BLaER1 treated with 17β-estradiol and CSF1 and Interleukin-3, amounts not matched to agents 10 nM and 100 nM (cell line): ENCODE measurements around the gene ATG7.

ENCODE experiments used
- H3K27ac ChIP-seq, 11 experiments: shearing (Covaris generic); formaldehyde crosslinking; 2 replicates each; pipeline ENCODE4 v1.8.1; 2022
- H3K27me3 ChIP-seq, 11 experiments: shearing (Covaris generic); formaldehyde crosslinking; 2 replicates each; pipeline ENCODE4 v1.8.1; 2022
- H3K36me3 ChIP-seq, 11 experiments: shearing (Covaris generic); formaldehyde crosslinking; 2 replicates each; pipeline ENCODE4 v1.8.1; 2022
- H3K4me1 ChIP-seq, 10 experiments: shearing (Covaris generic); formaldehyde crosslinking; 2 replicates each; pipeline ENCODE4 v1.8.1; 2022
- H3K4me2 ChIP-seq, 11 experiments: shearing (Covaris generic); formaldehyde crosslinking; 2 replicates each; pipeline ENCODE4 v1.8.1; 2022
- H3K4me3 ChIP-seq, 10 experiments: shearing (Covaris generic); formaldehyde crosslinking; 2 replicates each; pipeline ENCODE4 v1.8.1; 2022
- H3K9ac ChIP-seq, 11 experiments: shearing (Covaris generic); formaldehyde crosslinking; 2 replicates each; pipeline ENCODE4 v1.8.1; 2022
- H3K9me3 ChIP-seq, 11 experiments: shearing (Covaris generic); formaldehyde crosslinking; replicated peaks in 1 of 11; 2 replicates each; pipeline ENCODE4 v1.8.1; 2022
- H4K20me1 ChIP-seq, 11 experiments: shearing (Covaris generic); formaldehyde crosslinking; 2 replicates each; pipeline ENCODE4 v1.8.1; 2022
- Cebpa-rat ChIP-seq, 11 experiments: shearing (Covaris generic); IDR thresholded peaks; 2 replicates each; pipeline ENCODE4 v1.8.1; 2022

Gene ATG7

GRCh38 chr3:11538581-11538980 is 266.4 kb downstream of the ATG7 start:
- peaks cover 0 to 95% (median 21%) of the 10 kb centered on the region in 11 experiments; a peak in 13 of 22 replicates for H4K20me1 ChIP-seq
- TF ChIP-seq Cebpa-rat (IDR thresholded peaks at IDR 0.05): no peak

DNA sequence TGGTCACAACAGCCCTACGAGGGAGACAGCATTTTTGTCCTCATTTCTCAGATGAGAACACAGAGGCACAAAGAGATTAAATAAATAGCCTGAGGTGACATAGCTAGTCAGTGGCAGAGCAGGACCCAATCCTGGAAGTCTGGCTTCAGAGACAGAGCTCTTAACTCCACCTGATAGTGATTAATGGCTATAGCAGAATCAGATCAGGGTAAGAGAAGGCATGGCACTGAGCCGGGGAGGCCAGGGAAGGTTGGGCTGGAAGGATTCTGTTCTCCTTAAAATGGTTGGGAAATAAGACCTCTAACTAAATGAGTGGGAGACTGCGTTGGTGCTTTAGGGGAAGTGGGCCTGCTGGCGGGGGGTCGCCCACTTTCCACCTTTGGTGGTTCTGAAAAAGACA is 267.0 kb downstream of the ATG7 start:
- no peaks in the 10 kb centered on the region for H3K27me3 ChIP-seq
- no peak overlapping the region for H3K9ac ChIP-seq
- H3K4me3 ChIP-seq: no peak overlapping the region
- TF ChIP-seq Cebpa-rat (IDR thresholded peaks at IDR 0.05): no peak
- H3K27ac ChIP-seq: no peak overlapping the region
- H3K9me3 ChIP-seq: no peaks in the 10 kb centered on the region
- H3K4me2 ChIP-seq: no peak overlapping the region
- peaks cover 0 to 52% (median 0%) of the 10 kb centered on the region in 11 experiments; a peak in 4 of 22 replicates for H3K36me3 ChIP-seq
- peaks cover 2 to 96% (median 26%) of the 10 kb centered on the region in 11 experiments; a peak in 16 of 22 replicates for H4K20me1 ChIP-seq
- peaks cover 11 to 33% (median 20%) of the 10 kb centered on the region in 10 experiments for H3K4me1 ChIP-seq

More at GRCh38 chr3:11538581-11538980, 266.4 kb downstream of the ATG7 start:
- Histone ChIP-seq H3K9me3 (no peaks in the 10 kb centered on the region), H3K27ac (no peak overlapping the region), H3K9ac (no peak overlapping the region), H3K4me1 (peaks cover 7 to 27% (median 15%) of the 10 kb centered on the region in 10 experiments; a peak in 18 of 20 replicates), H3K36me3 (peaks cover 0 to 57% (median 0%) of the 10 kb centered on the region in 11 experiments; a peak in 4 of 22 replicates), H3K4me2 (no peak overlapping the region), H3K4me3 (no peak overlapping the region), H3K27me3 (no peaks in the 10 kb centered on the region)

GRCh38 chr3:11539677-11540076 is 267.5 kb downstream of the ATG7 start:
- no peak overlapping the region for H3K4me2 ChIP-seq
- peaks cover 0 to 47% (median 0%) of the 10 kb centered on the region in 11 experiments; a peak in 4 of 22 replicates for H3K36me3 ChIP-seq
- no peak overlapping the region for H3K9ac ChIP-seq
- no peaks in the 10 kb centered on the region for H3K27me3 ChIP-seq
- TF ChIP-seq Cebpa-rat (IDR thresholded peaks at IDR 0.05): no peak
- no peak overlapping the region for H3K4me3 ChIP-seq
- H3K4me1 ChIP-seq: peaks cover 16 to 38% (median 24%) of the 10 kb centered on the region in 10 experiments
- no peak overlapping the region for H3K27ac ChIP-seq
- H3K9me3 ChIP-seq: no peaks in the 10 kb centered on the region
- H4K20me1 ChIP-seq: peaks cover 3 to 96% (median 28%) of the 10 kb centered on the region in 11 experiments; a peak in 17 of 22 replicates

- H3K9ac ChIP-seq: no peak overlapping the region
- no peaks in the 10 kb centered on the region for H3K9me3 ChIP-seq
- TF ChIP-seq Cebpa-rat (IDR thresholded peaks at IDR 0.05): no peak
Measured at GRCh38 chr3:11541321-11542303, 269.4 kb downstream of the ATG7 start.

GRCh38 chr3:11542551-11542950 is 270.4 kb downstream of the ATG7 start:
- TF ChIP-seq Cebpa-rat (IDR thresholded peaks at IDR 0.05): no peak
- Histone ChIP-seq H3K4me3 (no peak overlapping the region), H3K27me3 (no peaks in the 10 kb centered on the region), H3K9me3 (no peaks in the 10 kb centered on the region), H3K27ac (no peak overlapping the region), H4K20me1 (peaks cover 3 to 96% (median 45%) of the 10 kb centered on the region in 11 experiments; a peak in 19 of 22 replicates), H3K36me3 (peaks cover 0 to 42% (median 0%) of the 10 kb centered on the region in 11 experiments; a peak in 5 of 22 replicates), H3K9ac (no peak overlapping the region), H3K4me2 (peak overlapping the region in 1 of 11 experiments; percentile 81; a peak in 1 of 22 replicates), H3K4me1 (peaks cover 14 to 38% (median 24%) of the 10 kb centered on the region in 10 experiments)

More at GRCh38 chr3:11541321-11542303, 269.4 kb downstream of the ATG7 start:
- no peak overlapping the region for H3K4me2 ChIP-seq
- peaks cover 21 to 43% (median 31%) of the 10 kb centered on the region in 10 experiments for H3K4me1 ChIP-seq
- H3K36me3 ChIP-seq: peaks cover 0 to 42% (median 0%) of the 10 kb centered on the region in 11 experiments; a peak in 4 of 22 replicates
- H4K20me1 ChIP-seq: peaks cover 3 to 96% (median 40%) of the 10 kb centered on the region in 11 experiments; a peak in 19 of 22 replicates
- H3K27ac ChIP-seq: no peak overlapping the region
- H3K27me3 ChIP-seq: no peaks in the 10 kb centered on the region
- no peak overlapping the region for H3K4me3 ChIP-seq

DNA sequence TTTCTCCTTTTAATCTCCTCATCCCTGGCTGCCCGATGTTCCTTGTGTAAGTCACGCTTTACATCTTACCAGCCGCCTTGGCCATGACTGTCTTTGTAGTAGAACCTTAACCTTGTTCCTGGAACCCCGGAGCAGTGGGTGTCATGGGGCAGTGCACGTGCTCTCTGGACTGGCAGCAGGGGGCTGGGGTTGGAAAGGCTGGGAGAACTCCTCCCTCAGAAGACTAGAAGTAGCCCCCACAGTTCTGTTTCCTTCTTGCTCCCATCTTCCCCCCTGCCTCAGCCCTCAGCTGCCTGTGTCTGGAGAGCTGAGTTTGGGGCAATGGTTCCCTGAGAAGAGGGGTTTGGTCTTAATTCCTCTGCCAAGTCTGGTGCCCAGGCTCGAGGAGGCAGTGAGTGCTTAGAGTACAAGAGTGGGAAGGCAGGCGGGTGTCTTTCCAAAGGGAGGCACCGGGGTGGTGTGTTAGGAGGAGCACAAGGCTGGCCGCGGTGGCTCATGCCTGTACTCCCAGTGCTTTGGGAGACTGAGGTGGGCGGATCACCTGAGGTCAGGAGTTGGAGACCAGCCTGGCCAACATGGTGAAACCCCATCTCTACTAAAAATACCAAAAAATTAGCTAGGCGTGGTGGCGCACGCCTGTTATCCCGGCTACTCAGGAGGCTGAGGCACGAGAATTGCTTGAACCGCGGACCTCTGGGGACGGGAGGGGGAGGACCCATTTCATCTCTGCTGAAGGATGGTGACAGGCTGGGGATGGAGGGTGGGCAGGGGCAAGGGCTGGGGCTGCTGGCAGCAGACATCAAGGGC is 271.1 kb downstream of the ATG7 start:
- Histone ChIP-seq H3K27me3 (no peaks in the 10 kb centered on the region), H3K36me3 (peaks cover 0 to 37% (median 5%) of the 10 kb centered on the region in 11 experiments; a peak in 6 of 22 replicates), H3K4me3 (no peak overlapping the region), H4K20me1 (peaks cover 3 to 96% (median 45%) of the 10 kb centered on the region in 11 experiments; a peak in 19 of 22 replicates), H3K9ac (no peak overlapping the region; a peak in 1 of 22 replicates), H3K27ac (no peak overlapping the region), H3K9me3 (no peaks in the 10 kb centered on the region), H3K4me1 (peaks cover 11 to 45% (median 20%) of the 10 kb centered on the region in 10 experiments), H3K4me2 (peak overlapping the region in 4 of 11 experiments; percentile 53 to 81 (median 74); a peak in 7 of 22 replicates)
- TF ChIP-seq Cebpa-rat (IDR thresholded peaks at IDR 0.05): no peak

GRCh38 chr3:11543948-11544387 is 271.8 kb downstream of the ATG7 start:
- peaks cover 3 to 96% (median 47%) of the 10 kb centered on the region in 11 experiments; a peak in 19 of 22 replicates for H4K20me1 ChIP-seq
- no peaks in the 10 kb centered on the region for H3K9me3 ChIP-seq
- H3K9ac ChIP-seq: peak overlapping the region in 5 of 11 experiments; percentile 5 to 53 (median 33); a peak in 3 of 22 replicates
- no peak overlapping the region for H3K4me3 ChIP-seq
- H3K4me2 ChIP-seq: peak overlapping the region; percentile 31 to 81 (median 54); a peak in 21 of 22 replicates
- H3K36me3 ChIP-seq: peaks cover 0 to 37% (median 5%) of the 10 kb centered on the region in 11 experiments; a peak in 6 of 22 replicates
- no peak for TF ChIP-seq Cebpa-rat (IDR thresholded peaks at IDR 0.05)
- H3K4me1 ChIP-seq: peaks cover 17 to 51% (median 24%) of the 10 kb centered on the region in 10 experiments
- H3K27me3 ChIP-seq: no peaks in the 10 kb centered on the region
- peak overlapping the region in 1 of 11 experiments; percentile 22; a peak in 1 of 22 replicates for H3K27ac ChIP-seq
